Endothelial cell of umbilical vein (primary cell): ENCODE measurements around the gene TAF12. TPM values are rescaled to one million over a fixed set of nuclear protein-coding genes. Genes with fewer than 3 reads are reported as not detected.
"Not testable (repeated sequence)": the region's sequence is repeated elsewhere in the genome, so short reads cannot be mapped to it uniquely, and the experiment has no call there.

Experiments
- BruUV-seq: library from RNA; stranded (reverse); fragments of 400-500 nt; replicated peaks from 2 replicates; lab custom pipeline; 2021; lab: Mats Ljungman, UMichigan
- CTCF ChIA-PET: fragments of 300-600, 350-600 bp; sonication (Branson Sonifier 250); formaldehyde crosslinking; loops from one replicate; lab custom pipeline; 2021; ENCODE audit warnings: antibody characterized with exemption, inconsistent platforms; lab: Charles Lee
- POLR2A ChIA-PET: fragments of 300-600, 350-600 bp; sonication (Branson Sonifier 250); formaldehyde crosslinking; loops from one replicate; lab custom pipeline; 2021; ENCODE audit warnings: antibody characterized with exemption, inconsistent platforms; lab: Charles Lee
- DNase-seq: peaks from one replicate; pipeline ENCODE4 v3.0.0-alpha.2; 2011; ENCODE audit warnings: low read depth, low spot score
- FAIRE-seq: peaks from 2 replicates; lab custom pipeline; 2011; peaks lifted over from hg19 to GRCh38; lab: Jason Lieb, UNC
- H2AFZ ChIP-seq: 2 replicates; pipeline ENCODE4 v1.6.0; 2012; ENCODE audit warnings: low read depth, low read length, control low read depth, inconsistent platforms
- H3K27ac ChIP-seq: 2 replicates; pipeline ENCODE4 v1.5.1; 2011; ENCODE audit warnings: low read depth, mild to moderate bottlenecking, control low read depth, low read length, moderate library complexity; ENCODE audit not compliant: insufficient read depth
- H3K27me3 ChIP-seq, 2 experiments: 2 replicates each; pipeline versions ENCODE4 v1.6.0 to v1.6.1; 2011; ENCODE audit warnings: low read length in 2 of 2, mixed read lengths in 1 of 2; ENCODE audit not compliant: control insufficient read depth in 2 of 2, insufficient read depth in 2 of 2
- H3K36me3 ChIP-seq, 2 experiments: 2 replicates in 1 of 2; 3 replicates in 1 of 2; pipeline ENCODE4 v1.5.1; 2011; ENCODE audit warnings: low read length in 2 of 2, mild to moderate bottlenecking in 1 of 2, moderate library complexity in 1 of 2; ENCODE audit not compliant: control insufficient read depth in 2 of 2, insufficient read depth in 2 of 2; ENCODE audit errors: extremely low read depth in 1 of 2
- H3K4me1 ChIP-seq: 3 replicates; pipeline ENCODE4 v1.5.1; 2011; ENCODE audit warnings: mild to moderate bottlenecking, low read length; ENCODE audit not compliant: control insufficient read depth, insufficient read depth; ENCODE audit errors: extremely low read depth
- H3K4me2 ChIP-seq: 2 replicates; pipeline ENCODE4 v1.6.1; 2011; ENCODE audit warnings: low read length, control low read depth, mixed read lengths; ENCODE audit not compliant: insufficient read depth
- H3K4me3 ChIP-seq, 3 experiments: fragments of 200-600 bp in 1 of 3; sonication (generic), shearing (Covaris generic) in 1 of 3; replicated peaks in 1 of 3; 2 replicates each; pipeline ENCODE4 v1.5.1; 2011 to 2016; ENCODE audit warnings: control low read depth in 3 of 3, low read length in 3 of 3, mild to moderate bottlenecking in 2 of 3, inconsistent platforms in 1 of 3, low read depth in 1 of 3, moderate library complexity in 1 of 3; ENCODE audit not compliant: insufficient read depth in 1 of 3
- H3K79me2 ChIP-seq: 2 replicates; pipeline ENCODE4 v1.6.0; 2012; ENCODE audit warnings: low read length, inconsistent platforms; ENCODE audit not compliant: control insufficient read depth, insufficient read depth
- H3K9ac ChIP-seq: replicated peaks from 2 replicates; pipeline ENCODE3; 2011; ENCODE audit warnings: low read length, control low read depth; ENCODE audit not compliant: insufficient read depth; ENCODE audit errors: extremely low read depth
- H3K9me1 ChIP-seq: replicated peaks from 3 replicates; pipeline ENCODE4 v1.6.0; 2011; ENCODE audit warnings: mild to moderate bottlenecking, low read length; ENCODE audit not compliant: control insufficient read depth, insufficient read depth; ENCODE audit errors: extremely low read depth
- H3K9me3 ChIP-seq: replicated peaks from 2 replicates; pipeline ENCODE4 v1.5.1; 2012; ENCODE audit warnings: low read length, inconsistent platforms; ENCODE audit not compliant: control insufficient read depth, insufficient read depth
- H4K20me1 ChIP-seq: replicated peaks from 2 replicates; pipeline ENCODE3; 2011; ENCODE audit warnings: mild to moderate bottlenecking, low read length; ENCODE audit not compliant: control insufficient read depth, insufficient read depth; ENCODE audit errors: extremely low read depth
- EZH2 ChIP-seq: IDR thresholded peaks from 2 replicates; pipeline ENCODE4 v1.6.1; 2012; ENCODE audit warnings: borderline replicate concordance, low read depth, mild to moderate bottlenecking, moderate library complexity, low read length, inconsistent platforms; ENCODE audit not compliant: severe bottlenecking
- FOS ChIP-seq: IDR thresholded peaks from 2 replicates; pipeline ENCODE4 v1.6.1; 2011; ENCODE audit warnings: mild to moderate bottlenecking, low read length, moderate library complexity, borderline replicate concordance; ENCODE audit not compliant: insufficient read depth
- GATA2 ChIP-seq: IDR thresholded peaks from 2 replicates; pipeline ENCODE4 v1.7.0; 2011; ENCODE audit warnings: low read depth, mild to moderate bottlenecking, moderate library complexity, mixed read lengths, low read length; ENCODE audit not compliant: insufficient read length, insufficient read depth
- JUN ChIP-seq: IDR thresholded peaks from 2 replicates; pipeline ENCODE4 v1.6.1; 2011; ENCODE audit warnings: borderline replicate concordance, low read depth; ENCODE audit not compliant: insufficient read length, insufficient read depth
- MYC ChIP-seq: IDR thresholded peaks from one replicate; pipeline ENCODE4 v1.6.1; 2011; ENCODE audit warnings: mild to moderate bottlenecking, low read depth, low read length
- POLR2A ChIP-seq: IDR thresholded peaks from 2 replicates; pipeline ENCODE4 v1.6.1; 2012; ENCODE audit warnings: low read depth, mild to moderate bottlenecking, control low read depth, low read length
- POLR2AphosphoS5 ChIP-seq: IDR thresholded peaks from 2 replicates; pipeline ENCODE4 v1.6.1; 2012; ENCODE audit warnings: low read depth, mild to moderate bottlenecking, control low read depth, low read length, moderate library complexity; ENCODE audit not compliant: insufficient read depth
- dilution Hi-C: fragments of 300-500 bp; cut with MboI; formaldehyde crosslinking; loops from one replicate; pipeline ENCODE4 v1.15.0; 2019; ENCODE audit warnings: low sequenced_read_pairs; ENCODE audit not compliant: extremely low pct_ligation_motif_present
- intact Hi-C: fragments of 100-400 bp; cut with micrococcal nuclease; formaldehyde crosslinking; loops from one replicate; pipeline ENCODE4 v1.10.0; 2022
- polyA plus RNA-seq, 4 experiments: library from polyadenylated mRNA; depleted of rRNA in 3 of 4; stranded (reverse) in 3 of 4; unstranded in 1 of 4; fragments of >200 nt; gene quantifications; 2 replicates each; pipeline versions ENCODE4 v1.2.1 to v1.2.3, GENCODE V29; 2011 to 2012; ENCODE audit warnings: missing spikeins in 1 of 4
- total RNA-seq: library from RNA; stranded (reverse); gene quantifications from 2 replicates; pipeline ENCODE4 v1.2.3, GENCODE V29; 2021
- TF ChIP-seq, protein P1 (sequence below): IDR thresholded peaks from 2 replicates; pipeline ENCODE4 v1.6.1; 2011; ENCODE audit not compliant: insufficient read depth, insufficient read length

The TAF12 gene
- total and polyA plus RNA-seq, 2 donors (not counting 3 experiments of a cell fraction or from before 2014, with no cell fraction given): 17.7 to 18.2 TPM

- H3K4me1 ChIP-seq, intact Hi-C loops, dilution Hi-C loops, H3K27me3 ChIP-seq, H4K20me1 ChIP-seq, FAIRE-seq, H3K4me2 ChIP-seq, DNase-seq, BruUV-seq, H3K79me2 ChIP-seq, POLR2A ChIA-PET, H3K9me3 ChIP-seq, H3K9ac ChIP-seq, H3K27ac ChIP-seq, H3K9me1 ChIP-seq, H3K4me3 ChIP-seq, H2AFZ ChIP-seq: not testable (repeated sequence)
- CTCF ChIA-PET: interaction anchor here (1.3 to 1.5 kb wide), 2 partner anchors 9 to 20 kb away, joined by 3 to 4 read pairs; partner anchors contain the start of gene TRNAU1AP
- peaks cover 17 to 18% of the 10 kb centered on the region in 2 experiments for H3K36me3 ChIP-seq
Observed at GRCh38 chr1:28572891-28573290, 70.0 kb downstream of the TAF12 start.

GRCh38 chr1:28571911-28572310 is 71.0 kb downstream of the TAF12 start:
- dilution Hi-C loops: no loop called here
- no TSS peak for BruUV-seq
- intact Hi-C loops: no loop called here
- no peak for FAIRE-seq
- Histone ChIP-seq H3K4me1 (no peaks in the 10 kb centered on the region), H3K27ac (no peak overlapping the region), H4K20me1 (no peaks in the 10 kb centered on the region), H3K9me1 (no peaks in the 10 kb centered on the region), H3K4me2 (no peak overlapping the region), H3K9ac (no peak overlapping the region), H3K36me3 (peaks cover 8 to 15% of the 10 kb centered on the region in 2 experiments), H3K9me3 (no peaks in the 10 kb centered on the region), H3K27me3 (no peaks in the 10 kb centered on the region), H2AFZ (no peak overlapping the region), H3K79me2 (no peaks in the 10 kb centered on the region), H3K4me3 (no peak overlapping the region)
- ChIA-PET CTCF (interaction anchor here (0.9 to 1.3 kb wide), 2 partner anchors 8 to 10 kb away, joined by 3 read pairs; no protein-coding TSS in a partner anchor), POLR2A (interaction anchor here (4.1 kb wide), 1 partner anchor 9 kb away, joined by 26 read pairs; no protein-coding TSS in a partner anchor)
- DNase-seq: no peak
- TF ChIP-seq JUN (no peak), POLR2AphosphoS5 (no peak), GATA2 (no peak), POLR2A (no peak), FOS (no peak), EZH2 (no peak), MYC (no peak)
- TF ChIP-seq, protein P1, sequence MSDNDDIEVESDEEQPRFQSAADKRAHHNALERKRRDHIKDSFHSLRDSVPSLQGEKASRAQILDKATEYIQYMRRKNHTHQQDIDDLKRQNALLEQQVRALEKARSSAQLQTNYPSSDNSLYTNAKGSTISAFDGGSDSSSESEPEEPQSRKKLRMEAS: no peak
